OCI-LY7 (cell line): ENCODE results near the gene OR5J2. TPM values are rescaled to one million over a fixed set of nuclear protein-coding genes. Genes with fewer than 3 reads are reported as not detected.
"Not testable (repeated sequence)": the region's sequence is repeated elsewhere in the genome, so short reads cannot be mapped to it uniquely, and the experiment has no call there.

Source experiments
- Bru-seq: library from RNA; stranded (reverse); fragments of 400-500 nt; gene quantifications from one replicate; lab custom pipeline; 2021; lab: Mats Ljungman, UMichigan
- BruChase-seq, 2 experiments: library from RNA; stranded (reverse); fragments of 400-500 nt; gene quantifications; one replicate each; lab custom pipeline; 2021; lab: Mats Ljungman, UMichigan
- BruUV-seq: library from RNA; stranded (reverse); fragments of 400-500 nt; replicated peaks from 2 replicates; lab custom pipeline; 2021; lab: Mats Ljungman, UMichigan
- CTCF ChIA-PET: fragments of 300-600 bp; sonication (Branson Sonifier 250); formaldehyde crosslinking; loops from one replicate; lab custom pipeline; 2022; ENCODE audit warnings: antibody characterized with exemption; ENCODE audit not compliant: unreplicated experiment; lab: Charles Lee
- POLR2A ChIA-PET: fragments of 300-600 bp; sonication (Branson Sonifier 250); formaldehyde crosslinking; loops from one replicate; lab custom pipeline; 2022; ENCODE audit warnings: antibody characterized with exemption; lab: Charles Lee
- DNase-seq: peaks from one replicate; pipeline ENCODE4 v3.0.0-alpha.2; 2015; ENCODE audit warnings: low spot score
- H2AFZ ChIP-seq: fragments of 200-600 bp; sonication (generic), shearing (Covaris generic); 2 replicates; pipeline ENCODE4 v1.6.1; 2014; ENCODE audit warnings: mild to moderate bottlenecking, antibody characterized with exemption, low read length, moderate library complexity
- H3K27ac ChIP-seq: fragments of 200-600 bp; sonication (generic); 2 replicates; pipeline ENCODE4 v1.5.1; 2014; ENCODE audit warnings: mixed run types, low read depth, mild to moderate bottlenecking, moderate library complexity, low read length, inconsistent platforms; ENCODE audit not compliant: poor library complexity, severe bottlenecking
- H3K36me3 ChIP-seq: fragments of 200-600 bp; sonication (generic); 2 replicates; pipeline ENCODE4 v1.6.1; 2014; ENCODE audit warnings: mild to moderate bottlenecking, antibody characterized with exemption, low read length, moderate library complexity, mixed read lengths; ENCODE audit not compliant: insufficient read depth
- H3K4me1 ChIP-seq: fragments of 200-600 bp; sonication (generic); 2 replicates; pipeline ENCODE4 v1.5.1; 2014; ENCODE audit warnings: mild to moderate bottlenecking, low read length; ENCODE audit not compliant: insufficient read depth, poor library complexity, severe bottlenecking
- H3K4me2 ChIP-seq: fragments of 200-600 bp; sonication (generic); 2 replicates; pipeline ENCODE4 v1.6.1; 2014; ENCODE audit warnings: mild to moderate bottlenecking, low read length
- H3K4me3 ChIP-seq: fragments of 200-600 bp; sonication (generic); 2 replicates; pipeline ENCODE4 v1.5.1; 2014; ENCODE audit warnings: mild to moderate bottlenecking, low read depth, low read length; ENCODE audit not compliant: poor library complexity, severe bottlenecking
- H3K79me2 ChIP-seq: fragments of 200-600 bp; sonication (generic); 2 replicates; pipeline ENCODE4 v1.6.1; 2016; ENCODE audit warnings: low read depth, mild to moderate bottlenecking, low read length, moderate library complexity, mixed read lengths; ENCODE audit not compliant: insufficient read depth
- H3K9me2 ChIP-seq: fragments of 200-600 bp; sonication (generic); 2 replicates; pipeline ENCODE4 v1.6.1; 2016; ENCODE audit warnings: mild to moderate bottlenecking, low read length, mixed read lengths; ENCODE audit not compliant: insufficient read depth
- H3K9me3 ChIP-seq: fragments of 200-600 bp; sonication (generic); 2 replicates; pipeline ENCODE4 v1.6.1; 2014; ENCODE audit warnings: mild to moderate bottlenecking, mixed run types, low read length, mixed read lengths
- H4K20me1 ChIP-seq: fragments of 200-600 bp; sonication (generic); 2 replicates; pipeline ENCODE4 v1.6.1; 2014; ENCODE audit warnings: mild to moderate bottlenecking, antibody characterized with exemption, low read length, moderate library complexity, mixed read lengths; ENCODE audit not compliant: insufficient read depth
- EZH2phosphoT487 ChIP-seq: fragments of 200-600 bp; sonication (generic); IDR thresholded peaks from 2 replicates; pipeline ENCODE4 v1.6.1; 2018; ENCODE audit warnings: low read depth, borderline replicate concordance, mild to moderate bottlenecking, mixed run types, antibody characterized with exemption, low read length, moderate library complexity, mixed read lengths
- intact Hi-C: fragments of 100-400 bp; cut with micrococcal nuclease; formaldehyde crosslinking; loops from one replicate; pipeline ENCODE4 v1.10.0; 2022; ENCODE audit not compliant: unreplicated experiment
- long read RNA-seq: library from polyadenylated mRNA; stranded (forward); transcript quantifications from one replicate; pipeline ENCODE4 v2.0.0, GENCODE V29; 2022
- total RNA-seq, 2 experiments: library from RNA; depleted of rRNA in 1 of 2; stranded (reverse); fragments of >200 nt in 1 of 2; shearing (Covaris generic) in 1 of 2; gene quantifications; 2 replicates each; pipeline ENCODE4 v1.2.3, GENCODE V29; 2014 to 2022
- TF ChIP-seq, protein P1 (sequence below): fragments of 200-600 bp; sonication (generic); conservative IDR thresholded peaks from 2 replicates; pipeline ENCODE4 v1.5.1; 2014; ENCODE audit warnings: mild to moderate bottlenecking, antibody characterized with exemption, low read length, moderate library complexity, mixed read lengths

Gene OR5J2
- total RNA-seq (2014; rRNA removed; shearing (Covaris generic)): not detected in 2 replicates
- not detected in 2 replicates for total RNA-seq (2022)
- not detected for Bru-seq, nascent RNA
- BruChase-seq, experiment 1, labeled RNA remaining after a 6-hour chase: not detected
- BruChase-seq, experiment 2, labeled RNA remaining after a 2-hour chase: not detected
- long read RNA-seq: 0 reads

DNA sequence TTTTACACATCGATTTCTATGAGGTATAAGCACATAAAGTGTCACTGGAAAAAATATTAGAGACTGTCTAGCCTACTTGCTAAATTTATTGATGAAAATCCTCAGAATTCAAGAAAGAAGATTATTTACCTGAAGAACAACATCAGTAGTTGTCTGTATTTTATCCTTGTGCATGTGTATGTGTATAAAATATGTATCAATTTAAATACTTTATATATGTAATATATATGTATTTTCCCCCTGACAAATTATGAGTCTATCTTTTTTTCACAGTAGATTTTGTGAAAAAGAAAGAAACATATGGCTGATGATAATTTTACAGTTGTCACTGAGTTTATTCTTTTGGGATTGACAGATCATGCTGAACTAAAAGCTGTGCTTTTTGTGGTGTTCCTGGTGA, at the start of gene OR5J2:
Gene OR5J2, plus strand, starts transcription at position 301 of the 400 bp plus-strand sequence. Its CDS starts 0 bp downstream, at position 301.
- TF ChIP-seq EZH2phosphoT487: no peak
- TF ChIP-seq, protein P1, sequence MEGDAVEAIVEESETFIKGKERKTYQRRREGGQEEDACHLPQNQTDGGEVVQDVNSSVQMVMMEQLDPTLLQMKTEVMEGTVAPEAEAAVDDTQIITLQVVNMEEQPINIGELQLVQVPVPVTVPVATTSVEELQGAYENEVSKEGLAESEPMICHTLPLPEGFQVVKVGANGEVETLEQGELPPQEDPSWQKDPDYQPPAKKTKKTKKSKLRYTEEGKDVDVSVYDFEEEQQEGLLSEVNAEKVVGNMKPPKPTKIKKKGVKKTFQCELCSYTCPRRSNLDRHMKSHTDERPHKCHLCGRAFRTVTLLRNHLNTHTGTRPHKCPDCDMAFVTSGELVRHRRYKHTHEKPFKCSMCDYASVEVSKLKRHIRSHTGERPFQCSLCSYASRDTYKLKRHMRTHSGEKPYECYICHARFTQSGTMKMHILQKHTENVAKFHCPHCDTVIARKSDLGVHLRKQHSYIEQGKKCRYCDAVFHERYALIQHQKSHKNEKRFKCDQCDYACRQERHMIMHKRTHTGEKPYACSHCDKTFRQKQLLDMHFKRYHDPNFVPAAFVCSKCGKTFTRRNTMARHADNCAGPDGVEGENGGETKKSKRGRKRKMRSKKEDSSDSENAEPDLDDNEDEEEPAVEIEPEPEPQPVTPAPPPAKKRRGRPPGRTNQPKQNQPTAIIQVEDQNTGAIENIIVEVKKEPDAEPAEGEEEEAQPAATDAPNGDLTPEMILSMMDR: no peak
- intact Hi-C loops: no loop called here
- Histone ChIP-seq H3K9me3 (peaks cover 5% of the 10 kb centered on the region; the same call in 1 of the 2 replicates), H3K27ac (no peak within 1 kb of the TSS), H2AFZ (no peak within 1 kb of the TSS), H3K79me2 (no peaks in the 10 kb centered on the region), H3K4me1 (no peaks in the 10 kb centered on the region), H3K4me3 (no peak within 1 kb of the TSS), H3K4me2 (no peak within 1 kb of the TSS), H3K9me2 (no peaks in the 10 kb centered on the region), H4K20me1 (no peaks in the 10 kb centered on the region), H3K36me3 (no peaks in the 10 kb centered on the region)
- CTCF ChIA-PET: no interaction called here
- POLR2A ChIA-PET: no interaction called here
- no peak for DNase-seq
- BruUV-seq: no TSS peak

DNA sequence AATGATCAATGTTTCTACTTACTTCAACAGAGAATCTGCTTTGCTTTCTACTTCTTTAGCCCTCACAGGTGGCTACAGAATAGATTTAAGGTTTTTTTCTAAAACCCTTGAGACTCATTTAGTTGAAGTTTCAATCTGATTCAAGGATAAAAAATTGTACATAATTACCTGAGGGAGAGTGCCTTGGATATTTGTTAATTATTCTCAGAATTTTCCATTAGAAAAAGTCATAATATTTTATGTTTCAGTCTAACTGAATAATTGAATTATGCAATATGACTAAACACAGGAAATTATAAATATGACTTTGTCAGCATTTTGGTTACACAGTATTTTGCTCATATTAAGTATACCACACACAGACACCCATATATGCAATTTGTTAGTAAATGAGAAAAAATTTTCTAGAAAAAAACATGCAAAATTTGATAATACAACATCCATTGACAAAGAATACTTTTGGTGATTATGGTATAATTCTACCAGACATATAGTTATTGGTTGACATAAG, 36.2 kb upstream of the OR5J2 start, which contains the start of gene OR8J3:
Gene OR8J3, minus strand, starts transcription at position 51 of the 511 bp plus-strand sequence. CDS start 2,483 bp downstream, outside the sequence.
- no peak for DNase-seq
- CTCF ChIA-PET: no interaction called here
- TF ChIP-seq EZH2phosphoT487: no peak
- TF ChIP-seq, protein P1: no peak
- no peaks in the 10 kb centered on the region for H3K36me3 ChIP-seq
- no peak within 1 kb of the TSS for H3K4me2 ChIP-seq
- POLR2A ChIA-PET: no interaction called here
- intact Hi-C loops: no loop called here
- no TSS peak for BruUV-seq
- no peaks in the 10 kb centered on the region for H3K9me2 ChIP-seq
- H3K27ac ChIP-seq: no peak within 1 kb of the TSS
- no peaks in the 10 kb centered on the region for H3K9me3 ChIP-seq
- H3K4me3 ChIP-seq: no peak within 1 kb of the TSS
- no peaks in the 10 kb centered on the region for H3K79me2 ChIP-seq
- H2AFZ ChIP-seq: no peak within 1 kb of the TSS
- no peaks in the 10 kb centered on the region for H4K20me1 ChIP-seq
- H3K4me1 ChIP-seq: no peaks in the 10 kb centered on the region

DNA sequence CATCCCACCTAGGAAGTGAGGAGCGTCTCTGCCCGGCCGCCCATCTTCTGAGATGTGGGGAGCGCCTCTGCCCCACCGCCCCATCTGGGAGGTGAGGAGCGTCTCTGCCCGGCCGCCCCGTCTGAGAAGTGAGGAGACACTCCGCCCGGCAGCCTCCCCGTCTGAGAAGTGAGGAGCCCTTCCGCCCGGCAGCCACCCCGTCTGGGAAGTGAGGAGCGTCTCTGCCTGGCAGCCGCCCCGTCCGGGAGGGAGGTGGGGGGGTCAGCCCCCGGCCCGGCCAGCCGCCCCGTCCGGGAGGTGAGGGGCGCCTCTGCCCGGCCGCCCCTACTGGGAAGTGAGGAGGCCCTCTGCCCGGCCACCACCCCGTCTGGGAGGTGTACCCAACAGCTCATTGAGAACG, 32.7 kb upstream of the OR5J2 start:
- CTCF ChIA-PET, H3K9me2 ChIP-seq, POLR2A ChIA-PET, H3K9me3 ChIP-seq, H3K27ac ChIP-seq, H2AFZ ChIP-seq, H3K4me3 ChIP-seq, H3K4me1 ChIP-seq, H3K79me2 ChIP-seq, H3K36me3 ChIP-seq, H4K20me1 ChIP-seq, BruUV-seq, DNase-seq, H3K4me2 ChIP-seq, intact Hi-C loops: not testable (repeated sequence)
